NCI-H446 treated with DMSO at 0.1 percent for 48 hours (cell line): ENCODE measurements around the gene ODAD2.

Experiments used
- DNase-seq: peaks from one replicate; lab custom pipeline; 2025; lab: John Stamatoyannopoulos, UW

The ODAD2 gene

DNA sequence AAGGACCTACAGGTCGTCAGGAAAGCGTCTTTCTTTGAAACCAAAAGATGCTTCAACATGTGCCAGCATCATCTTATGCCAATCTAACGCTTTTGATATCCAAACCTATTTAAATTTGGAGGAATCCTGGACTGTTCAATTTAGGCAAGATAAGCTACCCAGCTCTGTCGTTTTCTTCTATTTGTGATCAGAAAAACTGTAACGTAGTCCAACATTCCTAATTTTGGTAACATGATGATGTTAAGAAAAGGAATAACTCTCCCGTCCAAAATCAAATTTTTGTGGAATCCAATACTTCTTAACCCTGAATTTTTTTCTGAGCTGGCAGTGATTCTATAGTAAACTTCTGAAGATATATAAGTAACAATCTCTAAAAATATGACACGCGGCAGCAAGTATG lies 160.0 kb downstream of the ODAD2 start:
- DNase-seq = no peak

DNA sequence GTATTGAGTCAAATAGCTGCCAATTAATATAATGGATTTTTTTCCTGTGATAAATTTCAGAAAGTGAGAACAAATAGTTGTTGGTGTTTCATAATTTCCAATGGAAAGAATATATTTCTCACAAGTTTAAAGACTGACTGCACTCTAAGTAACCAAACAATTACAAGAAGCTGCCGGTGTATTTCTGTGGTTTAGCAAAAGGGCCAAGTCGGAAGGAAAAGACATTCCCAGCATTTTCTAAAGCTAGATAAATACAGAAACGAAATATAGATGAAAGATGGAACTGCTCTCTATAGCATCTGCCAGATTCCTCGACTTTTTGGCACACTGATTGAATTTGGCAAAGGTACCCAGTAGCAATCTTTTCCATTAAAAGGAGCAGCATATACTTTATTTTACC lies 160.5 kb downstream of the ODAD2 start:
- DNase-seq = no peak

DNA sequence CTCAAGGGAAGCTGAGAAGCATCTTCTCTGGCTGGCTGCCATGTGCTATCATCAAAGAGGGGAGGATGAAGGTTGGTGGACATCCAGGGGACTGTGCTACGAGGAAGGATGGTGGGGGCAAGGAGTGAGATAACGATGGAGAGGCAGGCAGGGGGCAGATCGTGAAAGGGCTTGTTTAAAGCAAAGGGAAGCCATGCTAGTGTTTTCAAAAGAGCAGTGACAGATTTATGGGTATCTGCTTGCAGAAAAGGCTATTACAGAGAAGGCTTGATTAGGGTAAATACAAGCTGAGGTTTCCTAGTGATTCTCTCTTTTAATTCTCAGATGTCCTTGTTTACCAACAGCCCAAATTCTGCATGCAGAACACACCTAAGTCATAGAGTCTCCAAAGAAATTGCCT lies 164.4 kb downstream of the ODAD2 start:
- no peak for DNase-seq

DNA sequence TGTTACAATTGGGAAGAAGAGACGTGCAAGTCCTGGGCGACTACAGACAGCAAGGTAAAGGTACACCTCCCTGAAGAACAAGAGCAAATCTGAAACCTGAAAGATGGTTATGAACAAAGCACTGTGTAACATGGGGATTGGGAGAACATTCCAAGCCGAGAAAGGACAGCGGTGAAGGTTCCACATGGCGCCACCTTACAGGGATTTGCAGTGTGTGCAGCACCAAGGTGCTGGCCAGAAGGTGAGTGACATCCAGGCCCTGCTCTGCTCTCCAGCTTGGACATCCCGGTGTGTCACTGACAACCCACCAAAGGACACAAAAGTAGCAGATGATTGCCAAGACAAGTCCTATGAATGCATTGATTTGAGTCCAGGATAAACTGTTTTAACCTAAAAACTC lies 165.1 kb downstream of the ODAD2 start:
- no peak for DNase-seq

DNA sequence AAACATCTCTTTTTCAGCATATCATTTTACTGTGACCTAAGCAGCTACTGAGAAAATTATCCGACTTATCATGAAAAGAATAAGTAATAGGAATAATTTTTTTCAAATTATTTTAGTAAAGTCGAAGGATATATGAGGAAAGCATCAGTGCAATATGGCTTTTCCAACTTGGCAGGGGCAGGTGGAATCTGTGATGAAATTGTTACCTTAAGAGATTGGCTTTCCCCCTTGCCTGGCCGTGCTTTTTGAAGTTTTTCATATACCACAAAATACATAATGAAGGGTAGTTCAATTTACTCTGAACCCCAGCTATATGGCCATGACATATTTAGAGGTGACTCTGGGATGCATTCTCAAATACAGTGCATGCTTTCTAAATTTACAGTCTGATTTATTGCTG lies 166.1 kb downstream of the ODAD2 start:
- DNase-seq = no peak

DNA sequence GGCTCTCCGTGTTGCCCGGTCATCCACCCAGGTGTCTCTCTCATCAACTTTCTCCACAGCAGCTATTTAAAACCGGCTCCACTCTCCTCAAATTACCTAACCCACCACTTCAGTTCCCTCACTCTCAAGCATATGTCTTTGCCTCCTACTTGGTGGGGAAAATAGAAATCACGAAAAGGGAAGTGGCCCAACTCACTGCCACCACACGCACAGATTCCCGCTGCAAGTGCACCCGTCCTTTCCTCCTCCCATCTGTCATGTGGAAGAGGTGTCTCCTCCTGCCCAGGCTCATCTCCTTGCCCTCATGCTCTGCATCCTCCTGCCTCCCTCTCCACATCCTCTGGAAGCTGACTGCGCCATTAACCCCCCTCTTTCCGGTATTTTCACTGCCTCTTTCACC lies 172.5 kb downstream of the ODAD2 start:
- DNase-seq = no peak

DNA sequence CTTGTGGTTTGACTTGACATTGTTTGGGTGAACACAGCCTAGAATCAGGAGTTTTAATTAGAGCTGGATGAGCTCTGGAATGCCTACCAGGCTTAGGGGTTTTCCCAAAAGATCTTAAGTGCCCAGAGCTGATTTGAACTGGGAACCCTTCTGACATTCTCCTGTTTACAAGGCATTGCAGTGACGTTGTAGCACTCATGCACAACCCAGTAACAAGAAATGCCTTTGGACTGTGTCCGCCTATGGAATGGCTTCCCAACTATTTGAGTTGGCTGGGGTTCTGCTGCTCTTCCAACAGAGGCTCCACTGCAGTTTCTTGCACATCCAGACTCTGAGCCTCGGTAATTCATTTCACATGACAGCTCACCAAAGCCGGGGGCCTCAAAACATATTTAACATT lies 176.6 kb downstream of the ODAD2 start:
- DNase-seq = no peak

DNA sequence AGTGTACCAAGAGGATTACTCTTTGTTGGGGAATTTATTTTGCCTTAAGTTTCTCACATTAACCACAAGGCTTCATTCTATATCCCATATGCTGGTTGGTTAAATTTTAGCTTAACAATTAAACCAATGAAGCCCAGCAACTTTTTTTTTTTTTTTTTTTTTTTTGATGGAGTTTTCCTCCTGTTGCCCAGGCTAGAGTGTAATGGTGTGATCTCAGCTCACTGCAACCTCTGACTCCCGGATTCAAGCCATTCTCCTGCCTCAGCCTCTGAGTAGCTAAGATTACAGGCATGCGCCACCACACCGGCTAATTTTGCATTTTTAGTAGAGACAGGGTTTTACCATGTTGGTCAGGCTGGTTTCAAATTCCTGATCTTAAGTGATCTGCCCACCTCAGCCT lies 178.2 kb downstream of the ODAD2 start:
- no peak for DNase-seq

DNA sequence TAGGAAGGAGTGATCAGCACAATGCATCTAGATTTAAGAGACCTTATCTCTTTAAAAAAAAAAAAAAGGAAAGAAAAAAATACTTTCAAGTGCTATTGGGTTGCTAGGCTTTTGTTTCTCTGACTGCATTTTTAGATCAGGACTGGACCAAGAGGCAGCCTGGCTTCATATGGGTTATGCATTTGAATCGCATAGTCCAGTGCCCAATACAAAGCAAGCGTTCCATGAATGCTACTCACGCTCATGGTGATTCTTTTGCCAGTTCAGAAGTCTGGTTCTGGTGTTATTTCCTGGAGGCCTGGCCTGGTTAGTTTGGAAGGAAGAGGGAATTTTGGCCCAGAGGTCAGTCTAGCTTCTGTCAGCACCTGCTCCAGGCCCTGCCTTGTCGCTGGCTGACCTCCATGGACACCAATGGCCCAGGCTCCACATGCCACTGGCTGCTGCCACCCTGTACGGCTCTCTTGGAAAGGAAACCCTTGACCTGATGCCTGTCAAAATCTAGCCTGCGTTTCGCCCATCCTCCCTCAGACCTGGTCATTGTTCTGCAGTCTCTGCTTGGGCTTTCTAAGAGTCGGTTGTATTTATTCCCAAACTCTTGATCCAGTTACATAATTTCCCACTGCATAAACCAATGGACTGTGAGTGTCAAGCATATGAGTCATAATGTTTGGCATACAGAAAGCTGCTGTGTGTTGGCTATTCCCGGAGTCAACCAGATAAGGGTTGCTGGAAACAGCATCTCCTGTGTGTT lies 178.9 kb downstream of the ODAD2 start:
- no peak for DNase-seq

DNA sequence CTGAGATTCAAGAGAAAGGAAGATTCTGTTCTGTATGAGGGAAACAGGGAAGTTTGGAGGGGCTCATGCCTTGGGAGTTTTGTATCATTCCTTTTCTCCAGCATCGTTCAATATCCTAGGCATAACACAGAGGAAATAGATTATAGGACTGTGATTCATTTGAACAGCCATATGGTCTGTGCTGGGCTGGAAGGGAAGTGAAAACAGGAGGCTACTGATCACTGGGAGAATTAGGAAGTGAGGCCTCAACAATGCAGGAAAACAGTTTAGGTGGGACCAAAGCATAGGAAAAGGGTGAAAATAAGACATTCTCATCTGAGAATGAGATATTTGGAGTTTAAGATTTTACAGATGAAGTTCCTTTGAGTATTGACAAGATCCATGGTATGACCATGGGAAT lies 182.6 kb downstream of the ODAD2 start:
- DNase-seq = no peak

DNA sequence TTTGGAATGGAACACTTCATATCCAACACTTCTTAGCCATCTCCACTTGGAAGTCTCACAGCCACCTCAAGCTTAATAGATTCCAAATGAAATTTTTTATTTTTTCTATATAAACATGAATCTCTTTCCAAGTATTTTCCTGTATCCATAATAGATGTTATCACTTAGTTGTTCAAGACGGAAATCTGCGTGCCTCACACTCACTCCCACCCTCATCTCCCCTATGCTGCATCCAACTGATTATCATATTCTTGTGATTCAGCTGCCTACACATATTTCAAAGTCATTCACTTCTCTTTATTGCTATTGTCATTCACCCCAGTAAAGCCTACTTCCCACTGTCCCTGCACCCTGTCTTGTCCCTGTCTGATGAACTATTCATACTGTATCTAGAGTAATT lies 183.0 kb downstream of the ODAD2 start:
- no peak for DNase-seq

DNA sequence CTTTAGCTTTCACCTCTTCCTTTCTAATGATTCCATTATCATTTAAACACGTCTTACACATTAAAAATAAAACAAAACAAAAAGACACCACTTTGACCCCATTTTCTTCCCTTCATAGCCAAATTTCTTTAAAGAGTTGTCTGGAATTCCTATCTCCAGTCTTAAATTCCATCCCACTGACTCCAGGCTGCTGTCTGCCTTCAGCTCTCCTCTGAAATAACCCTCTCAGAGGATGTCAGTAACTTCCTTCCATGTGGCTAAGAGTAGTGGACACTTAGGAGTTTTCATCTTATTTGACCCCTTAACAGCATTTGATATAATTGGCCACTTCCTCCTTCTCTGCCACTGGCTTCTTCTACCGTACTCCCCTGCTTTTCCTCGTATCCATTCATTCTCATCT lies 183.6 kb downstream of the ODAD2 start:
- DNase-seq = no peak

DNA sequence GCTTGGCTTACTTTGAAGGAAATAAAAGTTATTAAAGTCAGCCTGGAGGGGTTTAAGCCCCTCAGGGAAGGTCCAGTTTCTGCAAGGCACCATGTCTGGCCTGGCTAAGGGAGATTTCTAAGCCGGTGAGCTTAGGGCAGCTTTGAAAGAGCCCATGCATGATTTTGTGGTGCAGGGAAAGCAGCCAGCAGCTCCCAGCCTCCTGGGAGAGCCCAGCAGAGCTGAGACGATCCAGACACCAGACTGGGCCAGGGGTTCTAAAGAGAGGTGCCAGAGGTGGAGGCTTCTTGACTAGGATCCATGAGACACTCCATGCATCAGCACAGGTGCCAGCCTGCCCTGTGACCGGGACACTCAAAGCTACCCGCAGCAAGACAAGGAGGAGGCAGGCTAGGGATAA lies 193.7 kb downstream of the ODAD2 start:
- no peak for DNase-seq

DNA sequence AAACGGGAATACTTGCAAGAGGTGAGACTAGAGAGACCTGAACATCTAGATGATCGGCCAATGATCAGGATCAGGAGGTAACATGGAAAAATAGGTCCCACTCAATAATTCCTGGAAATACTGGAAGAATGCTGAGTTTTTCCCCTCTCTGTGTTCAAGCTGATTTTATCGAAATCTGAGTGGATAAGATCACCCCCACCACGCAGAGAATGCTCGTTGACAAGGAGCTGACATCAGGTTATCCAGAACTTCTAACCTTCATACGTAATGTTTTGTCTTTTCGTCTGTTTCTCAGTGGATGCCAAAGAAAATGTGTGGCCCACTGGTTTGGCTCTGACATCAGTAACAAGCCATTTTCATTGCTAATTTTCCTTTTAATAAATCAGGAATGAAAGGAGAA lies 194.7 kb downstream of the ODAD2 start:
- DNase-seq = no peak

DNA sequence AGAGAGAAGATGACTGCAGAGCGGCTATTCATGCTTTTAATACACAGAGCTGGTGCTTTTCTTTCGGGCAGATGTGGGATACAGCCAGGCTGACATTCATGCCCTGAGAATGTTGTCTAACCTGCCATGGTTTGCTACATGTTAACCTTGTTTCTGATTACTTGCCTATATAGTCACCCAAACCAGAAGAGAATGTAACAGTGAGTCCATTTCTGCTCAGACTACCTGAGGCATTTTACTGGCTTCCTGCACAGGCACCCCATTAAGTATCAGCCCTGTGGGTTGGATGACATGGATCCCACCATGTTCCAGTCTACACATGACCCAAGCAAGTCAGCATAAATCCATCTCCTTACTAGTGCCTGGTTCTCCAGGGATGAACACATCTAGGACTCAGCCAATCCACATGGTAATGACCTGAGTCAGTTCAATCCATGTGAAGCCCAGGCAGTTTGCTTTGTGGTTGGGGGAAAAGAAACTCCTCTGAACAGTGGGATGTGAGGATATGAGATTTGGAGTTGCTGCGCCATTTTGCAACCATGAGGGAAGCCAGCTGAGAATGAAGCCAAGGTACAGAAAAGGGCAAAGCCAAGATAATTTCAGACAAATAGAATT lies 197.6 kb downstream of the ODAD2 start:
- no peak for DNase-seq

DNA sequence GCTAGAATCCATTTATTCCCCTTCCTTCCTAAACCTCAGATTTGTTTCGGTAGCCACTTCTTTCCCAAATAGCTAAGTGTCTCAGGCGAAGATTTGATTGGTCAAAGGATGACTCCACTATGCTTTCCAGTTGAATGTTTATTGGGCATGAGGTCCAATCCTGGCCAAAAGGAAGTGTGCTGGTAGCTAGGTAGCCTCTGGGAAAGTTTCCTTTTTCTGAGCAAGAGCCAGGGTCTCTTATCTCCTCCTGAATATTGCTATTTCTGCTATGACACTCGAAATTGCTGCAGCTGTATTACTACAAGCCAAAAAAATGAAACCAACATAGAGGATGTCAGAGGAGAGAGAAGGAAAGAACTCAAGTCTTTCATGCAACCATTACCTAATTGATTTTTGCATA lies 199.8 kb downstream of the ODAD2 start:
- no peak for DNase-seq

DNA sequence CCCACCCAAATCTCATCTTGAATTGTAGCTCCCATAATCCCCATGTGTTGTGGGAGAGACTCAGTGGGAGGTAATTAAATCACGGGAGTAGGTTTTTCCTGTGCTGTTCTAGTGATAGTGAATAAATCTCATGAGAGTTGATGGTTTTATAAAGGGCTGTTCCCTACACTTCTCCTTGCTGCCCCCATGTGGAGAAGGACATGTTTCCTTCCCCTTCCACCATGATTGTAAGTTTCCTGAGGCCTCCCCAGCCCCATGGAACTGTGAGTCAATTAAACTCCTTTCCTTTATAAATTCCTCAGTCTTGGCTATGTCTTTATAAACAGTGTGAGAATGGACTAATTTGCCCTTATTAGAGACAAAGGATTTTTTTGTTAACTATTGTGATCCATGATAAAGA lies 204.7 kb downstream of the ODAD2 start:
- no peak for DNase-seq

DNA sequence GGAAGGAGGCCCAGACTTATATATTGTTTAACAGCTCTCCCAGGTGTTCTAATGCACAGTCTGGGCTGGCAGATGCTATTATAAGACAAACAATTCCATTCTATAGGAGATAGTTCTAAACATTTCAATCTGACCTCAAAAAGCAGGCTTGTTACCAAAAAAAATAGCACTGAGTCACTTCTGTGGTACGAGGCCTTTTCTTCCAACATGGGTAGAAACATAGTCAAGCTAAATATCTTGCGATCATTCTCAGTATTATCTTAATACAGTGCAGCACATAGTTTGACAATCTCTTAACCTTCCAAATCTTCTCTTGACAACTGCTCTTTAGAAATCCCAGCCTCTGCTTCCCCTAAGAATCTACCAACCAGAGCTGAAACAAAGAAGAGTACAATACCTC lies 206.7 kb downstream of the ODAD2 start:
- DNase-seq = no peak

DNA sequence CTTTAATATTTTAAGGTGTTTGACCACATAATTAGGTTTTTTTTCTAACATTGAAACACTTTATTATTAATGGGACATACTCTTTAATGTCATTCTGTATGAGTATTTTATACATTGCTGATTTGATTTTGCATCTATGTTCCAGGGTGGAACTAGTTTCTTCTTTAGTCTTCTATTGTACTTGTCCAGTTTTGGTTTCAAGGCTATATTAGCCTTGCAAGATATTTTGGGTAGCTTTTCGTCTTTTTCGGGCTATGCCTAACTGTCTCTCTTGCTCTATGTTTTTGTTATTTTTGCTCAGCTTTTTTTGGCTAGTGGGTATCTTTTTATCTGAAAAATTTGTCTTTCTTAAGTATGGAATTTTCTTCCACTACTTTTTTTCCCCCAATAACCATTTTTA lies 214.6 kb downstream of the ODAD2 start:
- no peak for DNase-seq

DNA sequence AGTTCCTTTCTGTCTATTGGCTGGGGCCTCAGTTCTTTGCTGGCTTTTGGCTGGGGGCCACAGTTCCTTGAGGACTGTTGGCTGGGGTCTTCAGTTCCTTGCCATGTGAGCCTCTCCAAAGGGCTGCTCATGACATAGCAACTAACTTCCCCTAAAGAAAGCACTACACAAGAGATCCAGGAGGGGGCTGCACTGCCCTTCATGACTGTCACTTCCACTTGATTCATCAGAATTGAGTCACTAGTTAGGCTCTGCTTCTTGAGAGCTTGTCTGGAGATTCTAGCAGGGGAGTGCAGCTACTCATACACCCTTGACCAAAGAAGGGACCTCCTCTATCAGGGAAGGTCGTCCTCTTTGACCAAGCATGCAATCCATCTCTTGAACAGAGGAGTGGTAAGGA lies 215.2 kb downstream of the ODAD2 start:
- DNase-seq = no peak

DNA sequence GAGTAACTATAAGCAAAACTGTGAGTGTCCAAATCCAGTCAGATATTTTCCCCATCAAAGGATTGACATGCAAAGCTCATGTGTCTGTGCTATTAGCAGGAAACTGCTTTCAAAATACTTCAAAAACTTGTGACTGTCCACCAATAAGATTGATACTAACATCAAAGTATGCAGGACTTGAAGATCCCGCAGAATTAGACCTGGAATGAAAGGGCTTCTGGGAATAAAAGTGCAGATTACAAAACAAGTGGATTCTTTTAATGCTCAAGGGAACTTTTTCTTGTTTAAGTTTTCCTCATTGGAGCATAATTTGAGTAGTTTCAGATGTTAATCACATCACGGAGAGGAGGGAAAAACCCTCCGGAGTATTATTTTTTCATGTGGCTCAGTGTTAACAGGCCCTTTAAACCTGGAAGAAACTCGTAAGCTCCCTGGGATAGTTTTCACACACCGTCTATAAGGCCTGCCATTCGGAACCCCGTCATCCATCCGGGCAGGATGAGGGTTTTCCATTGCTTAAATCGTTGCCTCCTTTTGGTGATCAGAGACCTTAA lies 219.3 kb downstream of the ODAD2 start:
- no peak for DNase-seq

DNA sequence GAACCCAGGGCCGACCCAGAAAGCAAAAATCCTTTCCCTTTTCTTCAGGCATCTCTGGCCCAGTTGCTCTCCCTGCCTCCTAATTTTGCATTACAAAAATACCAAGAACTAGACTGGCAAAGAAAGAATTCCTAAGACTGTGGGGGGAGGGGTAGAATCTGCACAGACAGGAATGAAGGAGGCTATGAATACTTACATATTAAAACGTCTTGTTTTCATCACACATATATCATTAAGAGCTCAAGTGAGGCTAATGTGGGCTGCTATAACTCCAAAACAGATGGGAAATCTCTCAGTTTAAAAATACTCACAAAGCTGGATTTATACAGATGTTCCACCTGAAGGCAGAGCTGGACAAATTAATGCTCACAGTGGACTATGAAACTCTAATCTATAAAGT lies 224.0 kb downstream of the ODAD2 start:
- DNase-seq = no peak

DNA sequence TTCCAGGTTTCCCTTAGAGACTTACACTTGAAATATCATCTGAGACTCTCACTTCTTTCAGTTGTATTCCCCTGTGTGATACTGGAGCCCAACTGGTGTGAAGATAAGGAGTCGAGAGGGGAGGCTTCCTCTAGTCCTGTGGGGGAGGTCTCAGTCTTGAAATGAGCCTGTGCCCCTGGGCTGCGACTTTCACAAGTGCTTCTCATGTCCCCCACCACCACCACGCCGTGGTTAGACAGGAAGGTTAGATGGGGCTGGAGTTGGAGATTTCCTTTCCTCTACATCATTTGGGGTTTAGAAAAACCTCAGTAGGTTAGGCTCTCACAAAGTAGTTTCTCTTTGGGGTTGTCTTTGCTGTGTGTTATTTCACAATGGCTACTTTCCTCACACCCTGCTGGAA lies 227.6 kb downstream of the ODAD2 start:
- no peak for DNase-seq

DNA sequence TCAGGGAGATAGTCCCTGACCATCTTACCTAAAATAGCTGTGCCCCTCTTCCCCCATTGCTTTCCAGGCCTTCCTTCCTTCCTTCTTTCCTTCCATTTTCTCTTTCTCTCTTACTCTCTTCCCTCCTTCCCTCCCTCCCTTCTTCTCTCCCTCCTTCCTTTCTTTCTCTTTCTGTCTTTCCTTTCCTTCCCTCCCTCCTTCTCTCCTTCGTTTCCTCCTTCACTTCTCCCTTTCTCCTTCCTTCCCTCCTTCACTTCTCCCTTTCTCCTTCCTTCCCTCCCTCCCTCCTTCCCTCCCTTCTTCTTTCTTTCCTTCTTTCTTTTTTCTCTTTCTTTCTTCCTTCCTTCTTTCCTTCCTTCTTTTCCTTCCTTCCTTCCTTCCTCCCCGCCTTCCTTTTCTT lies 228.7 kb downstream of the ODAD2 start:
- no peak for DNase-seq
